Activated CD8-positive, alpha-beta memory T cell treated with anti-CD3 and anti-CD28 coated beads, Interleukin-2, amount 50 U/mL, for 4 hours (primary cell): ENCODE results near the gene U2SURP.
"Not testable (repeated sequence)": the region's sequence is repeated elsewhere in the genome, so short reads cannot be mapped to it uniquely, and the experiment has no call there.

Source experiments
- DNase-seq: peaks from one replicate; pipeline ENCODE4 v3.0.0-alpha.2; 2020

The U2SURP gene

GRCh38 chr3:142977399-142977728, 24.0 kb upstream of the U2SURP start:
- DNase-seq = no peak

GRCh38 chr3:142981108-142981507, 20.3 kb upstream of the U2SURP start:
- DNase-seq = no peak

GRCh38 chr3:142982038-142982773, 19.2 kb upstream of the U2SURP start:
- DNase-seq = no peak

- no peak for DNase-seq
These were observed 18.1 kb upstream of the U2SURP start for GRCh38 chr3:142983318-142983717.

- no peak for DNase-seq
These were observed 17.1 kb upstream of the U2SURP start for GRCh38 chr3:142984255-142984654.

- DNase-seq = no peak
These were observed 14.2 kb upstream of the U2SURP start for GRCh38 chr3:142987080-142987700.

GRCh38 chr3:142987707-142988106, 13.7 kb upstream of the U2SURP start:
- no peak for DNase-seq

- not testable (repeated sequence) for DNase-seq
These were observed 13.1 kb upstream of the U2SURP start for GRCh38 chr3:142988221-142988620.

- DNase-seq = not testable (repeated sequence)
These were observed 12.5 kb upstream of the U2SURP start for GRCh38 chr3:142988826-142989225.

GRCh38 chr3:142990721-142991120, 10.6 kb upstream of the U2SURP start:
- DNase-seq = no peak

GRCh38 chr3:142992323-142992722, 9.0 kb upstream of the U2SURP start:
- DNase-seq = no peak

GRCh38 chr3:142993958-142994442, 7.4 kb upstream of the U2SURP start:
- DNase-seq = peak; percentile 61

- no peak for DNase-seq
These were observed 4.0 kb upstream of the U2SURP start for GRCh38 chr3:142997330-142997729.

GRCh38 chr3:142998439-142998838, 2.9 kb upstream of the U2SURP start:
- no peak for DNase-seq

GRCh38 chr3:142999881-143000280, 1.5 kb upstream of the U2SURP start:
- no peak for DNase-seq

- no peak for DNase-seq
These were observed 842 bp upstream of the U2SURP start for GRCh38 chr3:143000528-143000927.

GRCh38 chr3:143001034-143001368, 369 bp upstream of the U2SURP start:
- no peak for DNase-seq

- no peak for DNase-seq
These were observed 828 bp downstream of the U2SURP start for GRCh38 chr3:143002083-143002712.

- no peak for DNase-seq
These were observed 1.4 kb downstream of the U2SURP start for GRCh38 chr3:143002727-143003126.

- DNase-seq = no peak
These were observed 3.5 kb downstream of the U2SURP start for GRCh38 chr3:143004823-143005222.

GRCh38 chr3:143010024-143010423, 8.7 kb downstream of the U2SURP start:
- DNase-seq = no peak

GRCh38 chr3:143011705-143012104, 10.3 kb downstream of the U2SURP start:
- DNase-seq = no peak

GRCh38 chr3:143014921-143015320, 13.6 kb downstream of the U2SURP start:
- no peak for DNase-seq

- DNase-seq = no peak
These were observed 15.1 kb downstream of the U2SURP start for GRCh38 chr3:143016321-143016972.
